GM12878 (cell line): ENCODE results near the gene CFB. TPM values are rescaled to one million over a fixed set of nuclear protein-coding genes. Genes with fewer than 3 reads are reported as not detected.

Source experiments
- EP300 ChIP-seq, 2 experiments: fragments of 150-350 bp in 1 of 2; IDR thresholded peaks; 2 replicates each; pipeline ENCODE4 v1.6.1; 2011 to 2012; ENCODE audit warnings: low read depth in 2 of 2, low read length in 2 of 2, borderline replicate concordance in 1 of 2, improper control_type of control experiment in 1 of 2, inconsistent platforms in 1 of 2; ENCODE audit not compliant: control insufficient read depth in 1 of 2
- ZNF622 ChIP-seq: fragments of 450-650 bp; IDR thresholded peaks from 2 replicates; pipeline ENCODE4 v1.6.1; 2017; ENCODE audit warnings: mild to moderate bottlenecking, inconsistent platforms
- polyA plus RNA-seq, 11 experiments: library from polyadenylated mRNA; depleted of rRNA in 4 of 11; unstranded in 6 of 11; stranded (reverse) in 5 of 11; fragments of >200 nt; fragmentation: Nextera tagmentation in 4 of 11; fragmentation: Illumina TruSeq in 1 of 11; extraction: Ambion mirVana in 4 of 11; extraction: Trizol in 1 of 11; gene quantifications; 1 replicate in 1 of 11; 2 replicates in 10 of 11; pipeline versions ENCODE4 v1.2.1 to v1.2.3, GENCODE V29; 2011 to 2016; ENCODE audit warnings: inconsistent platforms in 2 of 11, missing spikeins in 2 of 11, low read depth in 1 of 11
- total RNA-seq, 4 experiments: library from RNA; depleted of rRNA in 3 of 4; stranded (reverse); fragments of >200 nt in 3 of 4; fragmentation: Illumina TruSeq in 1 of 4; extraction: Trizol in 1 of 4; gene quantifications; 2 replicates each; pipeline versions ENCODE4 v1.2.1 to v1.2.3, GENCODE V29; 2013 to 2021
- TF ChIP-seq, protein P1 (sequence below): IDR thresholded peaks from 2 replicates; pipeline ENCODE4 v1.6.1; 2012; ENCODE audit warnings: improper control_type of control experiment, low read depth, low read length; ENCODE audit not compliant: insufficient replicate concordance
- TF ChIP-seq, protein P2 (sequence below): fragments of 150-350 bp; IDR thresholded peaks from 2 replicates; pipeline ENCODE4 v1.6.1; 2014; ENCODE audit warnings: mild to moderate bottlenecking, low read depth, low read length

Gene CFB
- total and polyA plus RNA-seq, 10 of the 15 experiments (the other 5 are each of a cell fraction or from before 2014, with no cell fraction given), result 0.09 to 1.7 (median 0.44) TPM; not detected in 7

DNA sequence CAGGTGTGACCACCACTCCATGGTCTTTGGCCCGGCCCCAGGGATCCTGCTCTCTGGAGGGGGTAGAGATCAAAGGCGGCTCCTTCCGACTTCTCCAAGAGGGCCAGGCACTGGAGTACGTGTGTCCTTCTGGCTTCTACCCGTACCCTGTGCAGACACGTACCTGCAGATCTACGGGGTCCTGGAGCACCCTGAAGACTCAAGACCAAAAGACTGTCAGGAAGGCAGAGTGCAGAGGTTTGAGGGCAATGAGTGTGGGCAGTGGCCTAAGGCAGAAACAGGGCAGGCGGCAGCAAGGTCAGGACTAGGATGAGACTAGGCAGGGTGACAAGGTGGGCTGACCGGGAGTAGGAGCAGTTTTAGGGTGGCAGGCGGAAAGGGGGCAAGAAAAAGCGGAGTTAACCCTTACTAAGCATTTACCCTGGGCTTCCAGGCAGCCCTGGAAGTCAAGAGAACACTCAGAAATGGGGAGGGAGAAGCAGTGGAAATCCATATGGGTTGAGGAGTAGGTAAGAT lies 533 bp downstream of the CFB start (continued):
- TF ChIP-seq, protein P1, sequence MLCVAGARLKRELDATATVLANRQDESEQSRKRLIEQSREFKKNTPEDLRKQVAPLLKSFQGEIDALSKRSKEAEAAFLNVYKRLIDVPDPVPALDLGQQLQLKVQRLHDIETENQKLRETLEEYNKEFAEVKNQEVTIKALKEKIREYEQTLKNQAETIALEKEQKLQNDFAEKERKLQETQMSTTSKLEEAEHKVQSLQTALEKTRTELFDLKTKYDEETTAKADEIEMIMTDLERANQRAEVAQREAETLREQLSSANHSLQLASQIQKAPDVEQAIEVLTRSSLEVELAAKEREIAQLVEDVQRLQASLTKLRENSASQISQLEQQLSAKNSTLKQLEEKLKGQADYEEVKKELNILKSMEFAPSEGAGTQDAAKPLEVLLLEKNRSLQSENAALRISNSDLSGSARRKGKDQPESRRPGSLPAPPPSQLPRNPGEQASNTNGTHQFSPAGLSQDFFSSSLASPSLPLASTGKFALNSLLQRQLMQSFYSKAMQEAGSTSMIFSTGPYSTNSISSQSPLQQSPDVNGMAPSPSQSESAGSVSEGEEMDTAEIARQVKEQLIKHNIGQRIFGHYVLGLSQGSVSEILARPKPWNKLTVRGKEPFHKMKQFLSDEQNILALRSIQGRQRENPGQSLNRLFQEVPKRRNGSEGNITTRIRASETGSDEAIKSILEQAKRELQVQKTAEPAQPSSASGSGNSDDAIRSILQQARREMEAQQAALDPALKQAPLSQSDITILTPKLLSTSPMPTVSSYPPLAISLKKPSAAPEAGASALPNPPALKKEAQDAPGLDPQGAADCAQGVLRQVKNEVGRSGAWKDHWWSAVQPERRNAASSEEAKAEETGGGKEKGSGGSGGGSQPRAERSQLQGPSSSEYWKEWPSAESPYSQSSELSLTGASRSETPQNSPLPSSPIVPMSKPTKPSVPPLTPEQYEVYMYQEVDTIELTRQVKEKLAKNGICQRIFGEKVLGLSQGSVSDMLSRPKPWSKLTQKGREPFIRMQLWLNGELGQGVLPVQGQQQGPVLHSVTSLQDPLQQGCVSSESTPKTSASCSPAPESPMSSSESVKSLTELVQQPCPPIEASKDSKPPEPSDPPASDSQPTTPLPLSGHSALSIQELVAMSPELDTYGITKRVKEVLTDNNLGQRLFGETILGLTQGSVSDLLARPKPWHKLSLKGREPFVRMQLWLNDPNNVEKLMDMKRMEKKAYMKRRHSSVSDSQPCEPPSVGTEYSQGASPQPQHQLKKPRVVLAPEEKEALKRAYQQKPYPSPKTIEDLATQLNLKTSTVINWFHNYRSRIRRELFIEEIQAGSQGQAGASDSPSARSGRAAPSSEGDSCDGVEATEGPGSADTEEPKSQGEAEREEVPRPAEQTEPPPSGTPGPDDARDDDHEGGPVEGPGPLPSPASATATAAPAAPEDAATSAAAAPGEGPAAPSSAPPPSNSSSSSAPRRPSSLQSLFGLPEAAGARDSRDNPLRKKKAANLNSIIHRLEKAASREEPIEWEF, result no peak
- TF ChIP-seq, protein P2, sequence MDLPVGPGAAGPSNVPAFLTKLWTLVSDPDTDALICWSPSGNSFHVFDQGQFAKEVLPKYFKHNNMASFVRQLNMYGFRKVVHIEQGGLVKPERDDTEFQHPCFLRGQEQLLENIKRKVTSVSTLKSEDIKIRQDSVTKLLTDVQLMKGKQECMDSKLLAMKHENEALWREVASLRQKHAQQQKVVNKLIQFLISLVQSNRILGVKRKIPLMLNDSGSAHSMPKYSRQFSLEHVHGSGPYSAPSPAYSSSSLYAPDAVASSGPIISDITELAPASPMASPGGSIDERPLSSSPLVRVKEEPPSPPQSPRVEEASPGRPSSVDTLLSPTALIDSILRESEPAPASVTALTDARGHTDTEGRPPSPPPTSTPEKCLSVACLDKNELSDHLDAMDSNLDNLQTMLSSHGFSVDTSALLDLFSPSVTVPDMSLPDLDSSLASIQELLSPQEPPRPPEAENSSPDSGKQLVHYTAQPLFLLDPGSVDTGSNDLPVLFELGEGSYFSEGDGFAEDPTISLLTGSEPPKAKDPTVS, result no peak
- no peak for TF ChIP-seq ZNF622
- TF ChIP-seq EP300 (IDR thresholded peaks at IDR 0.05; ENCODE audit: borderline replicate concordance in 1 of 2, control insufficient read depth in 1 of 2, low read depth in 2 of 2, low read length in 2 of 2), result no peak
